ENCODE data around the gene ARHGAP23.

The ARHGAP23 gene

GRCh38 chr17:38419508-38419981 is 8.7 kb upstream of the ARHGAP23 start:
- Histone ChIP-seq H2AFZ (ENCODE audit: low read depth) (no peak overlapping the region), H3K27me3 (ENCODE audit: insufficient read depth, low read depth) (no peaks in the 10 kb centered on the region; the same call in 1 of the 2 replicates), H3K4me1 (ENCODE audit: low read depth, poor library complexity, severe bottlenecking) (peaks cover 44% of the 10 kb centered on the region), H3K79me2 (ENCODE audit: insufficient read depth, low read depth) (no peaks in the 10 kb centered on the region), H4K20me1 (ENCODE audit: insufficient read depth) (no peaks in the 10 kb centered on the region), H3K9ac (no peak overlapping the region), H3K36me3 (ENCODE audit: insufficient read depth) (no peaks in the 10 kb centered on the region), H3K4me2 (no peak overlapping the region), H3K27ac (no peak overlapping the region), H3K4me3 (IDR thresholded peaks at IDR 0.05; ENCODE audit: insufficient read depth, low read depth, low read length) (no peak overlapping the region)
- TF ChIP-seq CTCF (conservative IDR thresholded peaks at IDR 0.05; ENCODE audit: low read depth, low read length), result no peak

DNA sequence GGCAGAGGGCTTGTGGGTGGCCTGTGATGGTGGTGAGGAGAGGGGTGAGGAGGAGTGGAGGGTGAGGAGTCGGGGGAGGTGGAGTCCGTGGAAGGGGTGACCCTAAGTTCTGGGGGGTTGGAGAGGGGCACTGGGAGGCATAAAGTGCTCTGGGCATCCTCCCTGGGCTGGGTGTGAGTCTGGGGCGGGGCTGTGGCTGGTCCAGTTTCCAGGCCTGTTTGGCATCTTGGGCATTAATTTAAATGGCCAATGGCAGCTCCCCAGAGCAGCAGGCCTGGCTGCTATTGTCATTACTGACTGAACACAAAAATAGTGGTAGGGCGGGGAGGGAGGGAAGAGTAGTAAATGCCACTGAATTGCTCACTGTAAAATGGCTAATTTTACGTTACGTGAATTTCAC is 7.7 kb upstream of the ARHGAP23 start:
- no peak overlapping the region for H3K9ac ChIP-seq

DNA sequence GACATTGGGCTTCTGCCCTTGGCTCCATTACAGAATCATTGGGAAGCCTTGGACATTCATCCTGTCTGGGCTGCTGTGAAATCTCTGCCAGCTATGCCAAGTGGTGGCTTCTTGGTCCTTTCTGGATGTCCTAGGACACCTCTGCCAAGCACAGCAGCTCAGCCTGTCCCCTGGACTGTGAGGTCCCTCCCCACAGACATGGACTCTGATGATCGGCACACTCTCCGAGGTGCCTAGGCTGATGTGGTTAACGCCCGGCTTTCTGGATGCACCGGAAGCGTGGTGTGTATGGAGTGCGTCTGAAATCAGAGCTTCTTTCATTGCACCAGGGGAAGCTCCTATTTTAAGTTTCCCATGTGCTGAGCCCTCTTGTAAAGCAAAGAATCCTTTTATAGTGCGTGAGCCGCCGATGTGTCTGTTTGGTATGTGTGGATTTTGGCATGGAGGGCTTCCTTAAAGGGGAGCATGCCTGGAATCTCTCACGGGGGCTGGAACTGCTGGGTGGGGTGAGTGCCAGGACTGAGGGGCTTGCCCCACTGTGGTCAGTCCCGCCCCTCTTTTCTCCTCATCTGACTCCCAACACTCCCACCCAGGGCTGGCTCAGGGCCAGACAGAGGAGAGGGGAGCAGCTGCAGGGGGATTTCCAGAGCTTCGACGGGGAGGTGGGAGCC is 7.0 kb upstream of the ARHGAP23 start:
- no peak overlapping the region for H3K9ac ChIP-seq

More for the DNA sequence above, 7.7 kb upstream of the ARHGAP23 start:
- no peaks in the 10 kb centered on the region for H3K36me3 ChIP-seq (ENCODE audit: insufficient read depth)
- H2AFZ ChIP-seq (ENCODE audit: low read depth), result no peak overlapping the region
- H3K4me1 ChIP-seq (ENCODE audit: low read depth, poor library complexity, severe bottlenecking), result peaks cover 39% of the 10 kb centered on the region
- no peaks in the 10 kb centered on the region for H4K20me1 ChIP-seq (ENCODE audit: insufficient read depth)
- no peak overlapping the region for H3K4me3 ChIP-seq (IDR thresholded peaks at IDR 0.05; ENCODE audit: insufficient read depth, low read depth, low read length)
- H3K27me3 ChIP-seq (ENCODE audit: insufficient read depth, low read depth), result no peaks in the 10 kb centered on the region; the same call in 1 of the 2 replicates
- H3K79me2 ChIP-seq (ENCODE audit: insufficient read depth, low read depth), result no peaks in the 10 kb centered on the region
- no peak for TF ChIP-seq CTCF (conservative IDR thresholded peaks at IDR 0.05; ENCODE audit: low read depth, low read length)
- no peak overlapping the region for H3K4me2 ChIP-seq
- H3K27ac ChIP-seq, result no peak overlapping the region

More for the DNA sequence above, 7.0 kb upstream of the ARHGAP23 start:
- Histone ChIP-seq H3K4me3 (IDR thresholded peaks at IDR 0.05; ENCODE audit: insufficient read depth, low read depth, low read length) (no peak overlapping the region), H3K4me1 (ENCODE audit: low read depth, poor library complexity, severe bottlenecking) (peaks cover 36% of the 10 kb centered on the region), H2AFZ (ENCODE audit: low read depth) (no peak overlapping the region), H3K27me3 (ENCODE audit: insufficient read depth, low read depth) (no peaks in the 10 kb centered on the region; the same call in 1 of the 2 replicates), H4K20me1 (ENCODE audit: insufficient read depth) (no peaks in the 10 kb centered on the region), H3K79me2 (ENCODE audit: insufficient read depth, low read depth) (no peaks in the 10 kb centered on the region), H3K4me2 (no peak overlapping the region), H3K36me3 (ENCODE audit: insufficient read depth) (no peaks in the 10 kb centered on the region), H3K27ac (no peak overlapping the region)
- TF ChIP-seq CTCF (conservative IDR thresholded peaks at IDR 0.05; ENCODE audit: low read depth, low read length), result no peak
